K562 (cell line): Measurements from ENCODE around the gene MFAP1. TPM values are rescaled to one million over a fixed set of nuclear protein-coding genes. Genes with fewer than 3 reads are reported as not detected.

Source experiments
- ASH1L ChIP-seq: fragments of 450-650 bp; IDR thresholded peaks from 2 replicates; pipeline ENCODE4 v1.6.1; 2018; ENCODE audit warnings: borderline replicate concordance, mild to moderate bottlenecking, low read depth; ENCODE audit not compliant: partially characterized antibody
- C11orf30 ChIP-seq: fragments of 450-650 bp; IDR thresholded peaks from 2 replicates; pipeline ENCODE4 v1.6.1; 2016; ENCODE audit warnings: low read depth, mild to moderate bottlenecking
- CUX1 ChIP-seq: fragments of 200-800 bp; sonication (Bioruptor generic); IDR thresholded peaks from 2 replicates; pipeline ENCODE4 v1.6.1; 2016; ENCODE audit warnings: missing genetic modification characterization, missing compliant biosample characterization
- DEAF1 ChIP-seq: fragments of 450-650 bp; formaldehyde crosslinking; IDR thresholded peaks from 2 replicates; pipeline ENCODE4 v1.4.0; 2020; ENCODE audit warnings: mild to moderate bottlenecking, moderate library complexity
- GATAD2B ChIP-seq: fragments of 450-650 bp; IDR thresholded peaks from 2 replicates; pipeline ENCODE4 v1.6.1; 2017; ENCODE audit warnings: mild to moderate bottlenecking, borderline replicate concordance
- HDAC8 ChIP-seq: fragments of 450-650 bp; IDR thresholded peaks from 2 replicates; pipeline ENCODE4 v1.6.1; 2016; ENCODE audit warnings: mild to moderate bottlenecking, missing genetic modification characterization, moderate library complexity, missing compliant biosample characterization
- HNRNPH1 ChIP-seq: fragments of 200-400 bp; formaldehyde crosslinking; optimal IDR thresholded peaks from 2 replicates; pipeline ENCODE3; 2017; ENCODE audit warnings: low read depth, mild to moderate bottlenecking, low read length, moderate library complexity
- KLF1 ChIP-seq: fragments of 450-650 bp; IDR thresholded peaks from 2 replicates; pipeline ENCODE4 v1.6.1; 2016; ENCODE audit warnings: missing genetic modification characterization, missing compliant biosample characterization
- LCOR ChIP-seq: sonication (generic); formaldehyde crosslinking; IDR thresholded peaks from 2 replicates; pipeline ENCODE4 v1.8.0; 2022; ENCODE audit warnings: mild to moderate bottlenecking, missing genetic modification reagents
- MLX ChIP-seq, 2 experiments: fragments of 450-650 bp in 1 of 2; sonication (generic) in 1 of 2; formaldehyde crosslinking; conservative IDR thresholded peaks; 2 replicates each; pipeline versions ENCODE4 v1.4.0 to v1.8.1; 2020 to 2022; ENCODE audit warnings: mild to moderate bottlenecking in 1 of 2, missing genetic modification reagents in 1 of 2
- RBFOX2 ChIP-seq: fragments of 200-400 bp; formaldehyde crosslinking; IDR thresholded peaks from 2 replicates; pipeline ENCODE4 v1.6.1; 2017; ENCODE audit warnings: low read depth, mild to moderate bottlenecking, low read length, moderate library complexity
- RHOXF2B ChIP-seq: fragments of 250-450 bp; sonication (Bioruptor Pico); conservative IDR thresholded peaks from 2 replicates; pipeline ENCODE4 v1.5.1; 2021
- RUNX1 ChIP-seq: sonication (generic); IDR thresholded peaks from 2 replicates; pipeline ENCODE4 v1.6.1; 2016; ENCODE audit warnings: antibody characterized with exemption, low read depth
- SMAD4 ChIP-seq: fragments of 250-450 bp; sonication (Bioruptor Pico); conservative IDR thresholded peaks from 2 replicates; pipeline ENCODE4 v1.8.0; 2021; ENCODE audit warnings: inconsistent platforms, mild to moderate bottlenecking, moderate library complexity
- SMARCE1 ChIP-seq: fragments of 450-650 bp; IDR thresholded peaks from 2 replicates; pipeline ENCODE4 v1.7.1; 2016; ENCODE audit warnings: mild to moderate bottlenecking
- ZNF324 ChIP-seq: fragments of 250-450 bp; sonication (Bioruptor Pico); IDR thresholded peaks from 2 replicates; pipeline ENCODE4 v1.4.0; 2020; ENCODE audit warnings: mild to moderate bottlenecking
- ZNF589 ChIP-seq: fragments of 200-800 bp; sonication (Bioruptor generic); IDR thresholded peaks from 2 replicates; pipeline ENCODE4 v1.6.1; 2016; ENCODE audit warnings: low read depth, missing genetic modification characterization, missing compliant biosample characterization
- ZNF766 ChIP-seq: fragments of 200-800 bp; sonication (Bioruptor generic); conservative IDR thresholded peaks from 2 replicates; pipeline ENCODE4 v1.6.1; 2016; ENCODE audit warnings: missing genetic modification characterization, missing compliant biosample characterization
- ZNF77 ChIP-seq: fragments of 250-450 bp; sonication (Bioruptor Pico); IDR thresholded peaks from 2 replicates; pipeline ENCODE4 v1.5.0; 2020
- polyA plus RNA-seq, 8 experiments: library from polyadenylated mRNA; depleted of rRNA in 4 of 8; stranded (reverse) in 5 of 8; unstranded in 3 of 8; fragments of >200 nt; fragmentation: Nextera tagmentation in 2 of 8; fragmentation: Illumina TruSeq in 1 of 8; extraction: Ambion mirVana in 2 of 8; extraction: Trizol in 1 of 8; gene quantifications; 2 replicates each; pipeline versions ENCODE4 v1.2.1 to v1.2.3, GENCODE V29; 2011 to 2014; ENCODE audit warnings: inconsistent platforms in 1 of 8, missing spikeins in 1 of 8
- total RNA-seq, 7 experiments: library from RNA; depleted of rRNA in 6 of 7; stranded (reverse); fragments of >200 nt in 6 of 7; fragmentation: Illumina TruSeq in 2 of 7; extraction: Trizol in 2 of 7; gene quantifications; 2 replicates each; pipeline versions ENCODE4 v1.2.1 to v1.2.3, GENCODE V29; 2011 to 2021; ENCODE audit warnings: low replicate concordance in 1 of 7
- TF ChIP-seq, protein P1 (sequence below): fragments of 250-450 bp; sonication (Bioruptor Pico); IDR thresholded peaks from 2 replicates; pipeline ENCODE4 v1.8.0; 2021; ENCODE audit warnings: borderline replicate concordance, mild to moderate bottlenecking, moderate library complexity; ENCODE audit not compliant: poor library complexity, severe bottlenecking

The MFAP1 gene
- total and polyA plus RNA-seq, 9 of the 15 experiments (the other 6 are each of a cell fraction or from before 2014, with no cell fraction given), result 34.9 to 64.1 (median 48.2) TPM

DNA sequence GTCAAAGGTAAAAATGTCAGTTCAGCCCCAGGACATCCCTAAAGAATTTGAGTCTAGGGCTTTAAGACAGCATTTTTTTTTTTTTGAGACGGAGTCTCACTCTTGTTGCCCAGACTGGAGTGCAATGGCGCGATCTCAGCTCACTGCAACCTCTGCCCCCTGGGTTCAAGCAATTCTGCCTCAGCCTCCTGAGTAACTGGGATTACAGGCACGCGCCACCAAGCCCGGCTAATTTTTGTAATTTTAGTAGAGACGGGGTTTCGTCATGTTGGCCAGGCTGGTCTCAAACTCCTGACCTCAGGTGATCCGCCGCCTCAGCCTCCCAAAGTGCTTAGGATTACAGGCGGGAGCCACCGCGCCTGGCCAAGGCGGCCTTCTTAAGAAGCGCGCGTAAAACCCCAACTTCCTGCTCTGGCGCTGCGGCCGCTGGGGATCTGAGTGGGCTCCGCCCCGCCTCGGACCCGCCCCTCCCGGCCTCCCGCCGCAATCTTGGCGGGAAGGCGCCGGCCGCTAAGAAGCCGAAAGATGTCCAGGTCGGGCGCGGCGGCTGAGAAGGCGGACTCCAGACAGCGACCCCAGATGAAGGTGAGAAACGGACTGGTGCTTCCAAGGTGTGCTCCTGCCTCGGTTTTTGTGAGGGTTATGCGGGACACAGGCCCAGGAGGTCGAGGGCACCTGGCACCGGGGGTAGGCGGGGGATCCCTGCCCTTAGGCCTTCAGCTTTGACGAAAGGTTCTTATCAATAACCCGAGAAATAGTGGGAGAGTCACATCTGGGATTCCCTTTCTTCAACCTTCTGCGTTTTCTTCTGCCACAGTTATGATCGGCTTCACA lies 2.2 kb upstream of the MFAP1 start, which contains the start of gene WDR76 (continued):
- TF ChIP-seq CUX1 (no peak), RUNX1 (no peak), ZNF77 (CRISPR knock-in tag) (no peak), HDAC8 (tag) (peak; percentile 37; the same call in 1 of the 2 replicates), SMAD4 (CRISPR knock-in tag) (peak; percentile 81; the same call in 1 of the 2 replicates), KLF1 (tag) (0 out of 2 replicates have a peak, but pooled peaks have one; percentile 54), ZNF324 (CRISPR knock-in tag) (no peak), GATAD2B (no peak), MLX (CRISPR knock-in tag; conservative IDR thresholded peaks at IDR 0.05) (no peak), DEAF1 (CRISPR knock-in tag) (no peak), RHOXF2B (CRISPR knock-in tag) (no peak), ZNF766 (CRISPR knock-in tag) (no peak), LCOR (CRISPR knock-in tag) (peak; percentile 96), RBFOX2 (peak; percentile 89), C11orf30 (no peak), ZNF589 (0 out of 2 replicates have a peak, but pooled peaks have one; percentile 80), ASH1L (no peak), SMARCE1 (0 out of 2 replicates have a peak, but pooled peaks have one; percentile 15), HNRNPH1 (no peak)
- TF ChIP-seq, protein P1, sequence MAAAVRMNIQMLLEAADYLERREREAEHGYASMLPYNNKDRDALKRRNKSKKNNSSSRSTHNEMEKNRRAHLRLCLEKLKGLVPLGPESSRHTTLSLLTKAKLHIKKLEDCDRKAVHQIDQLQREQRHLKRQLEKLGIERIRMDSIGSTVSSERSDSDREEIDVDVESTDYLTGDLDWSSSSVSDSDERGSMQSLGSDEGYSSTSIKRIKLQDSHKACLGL (CRISPR knock-in tag), result no peak
